Tibial artery (tissue), 4 donors: ENCODE data around the gene RBM20.
A peak's percentile ranks its signal among the peaks of the same experiment; 100 is the strongest.

Experiments used
- DNase-seq, 2 donors: peaks; one replicate each; pipeline ENCODE4 v3.0.0-alpha.2; 2019
- H3K27ac ChIP-seq, 2 donors: fragments of 200-600 bp; sonication (generic) in 1 of 2; 1 replicate in 1 of 2; 2 replicates in 1 of 2; pipeline ENCODE4 v1.5.1; 2018 to 2019; ENCODE audit warnings: mild to moderate bottlenecking in 1 of 2
- H3K27me3 ChIP-seq, 2 donors: fragments of 200-600 bp; sonication (generic) in 1 of 2; one replicate each; pipeline versions ENCODE4 v1.5.1 to v1.6.0; 2016 to 2019
- H3K36me3 ChIP-seq, 3 donors: fragments of 200-600 bp; sonication (generic) in 2 of 3; one replicate each; pipeline ENCODE4 v1.5.1; 2016 to 2019; ENCODE audit warnings: mild to moderate bottlenecking in 2 of 3
- H3K4me1 ChIP-seq, 4 donors: fragments of 200-600 bp; sonication (generic) in 2 of 4; 1 replicate in 3 of 4; 2 replicates in 1 of 4; pipeline ENCODE4 v1.5.1; 2016 to 2019
- H3K4me3 ChIP-seq, 2 donors: fragments of 200-600 bp; sonication (generic) in 1 of 2; 1 replicate in 1 of 2; 2 replicates in 1 of 2; pipeline ENCODE4 v1.5.1; 2018 to 2019; ENCODE audit warnings: mild to moderate bottlenecking in 2 of 2
- H3K9me3 ChIP-seq, 3 donors: fragments of 200-600 bp; sonication (generic) in 1 of 3; one replicate each; pipeline ENCODE4 v1.5.1; 2016 to 2019
- intact Hi-C: fragments of 100-400 bp; cut with DNase I; formaldehyde crosslinking; loops from one replicate; pipeline ENCODE4 v1.15.0; 2023; ENCODE audit warnings: low total_unique reads
- TF ChIP-seq, protein P1 (sequence below), 2 experiments: fragments of 200-600 bp in 1 of 2; fragments of 450-650 bp in 1 of 2; IDR thresholded peaks; one replicate each; pipeline ENCODE4 v1.5.1; 2017 to 2019; ENCODE audit warnings: antibody characterized with exemption in 2 of 2, mild to moderate bottlenecking in 1 of 2, moderate library complexity in 1 of 2

The RBM20 gene

GRCh38 chr10:110671788-110672579 lies 27.8 kb downstream of the RBM20 start:
- DNase-seq = peak; percentile 66 to 76
- TF ChIP-seq, protein P1, sequence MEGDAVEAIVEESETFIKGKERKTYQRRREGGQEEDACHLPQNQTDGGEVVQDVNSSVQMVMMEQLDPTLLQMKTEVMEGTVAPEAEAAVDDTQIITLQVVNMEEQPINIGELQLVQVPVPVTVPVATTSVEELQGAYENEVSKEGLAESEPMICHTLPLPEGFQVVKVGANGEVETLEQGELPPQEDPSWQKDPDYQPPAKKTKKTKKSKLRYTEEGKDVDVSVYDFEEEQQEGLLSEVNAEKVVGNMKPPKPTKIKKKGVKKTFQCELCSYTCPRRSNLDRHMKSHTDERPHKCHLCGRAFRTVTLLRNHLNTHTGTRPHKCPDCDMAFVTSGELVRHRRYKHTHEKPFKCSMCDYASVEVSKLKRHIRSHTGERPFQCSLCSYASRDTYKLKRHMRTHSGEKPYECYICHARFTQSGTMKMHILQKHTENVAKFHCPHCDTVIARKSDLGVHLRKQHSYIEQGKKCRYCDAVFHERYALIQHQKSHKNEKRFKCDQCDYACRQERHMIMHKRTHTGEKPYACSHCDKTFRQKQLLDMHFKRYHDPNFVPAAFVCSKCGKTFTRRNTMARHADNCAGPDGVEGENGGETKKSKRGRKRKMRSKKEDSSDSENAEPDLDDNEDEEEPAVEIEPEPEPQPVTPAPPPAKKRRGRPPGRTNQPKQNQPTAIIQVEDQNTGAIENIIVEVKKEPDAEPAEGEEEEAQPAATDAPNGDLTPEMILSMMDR (IDR thresholded peaks at IDR 0.05) = peak; percentile 92 to 97
- no peaks in the 10 kb centered on the region for H3K27me3 ChIP-seq
- H3K36me3 ChIP-seq = no peaks in the 10 kb centered on the region
- peak overlapping the region; percentile 34 to 55 for H3K27ac ChIP-seq
- peak overlapping the region; percentile 51 to 62 for H3K4me3 ChIP-seq
- H3K9me3 ChIP-seq = no peaks in the 10 kb centered on the region
- H3K4me1 ChIP-seq = peaks cover 0 to 17% (median 6%) of the 10 kb centered on the region in 4 donors
- intact Hi-C loops = loop anchor here (5.0 kb wide), 1 partner anchor 60 kb away; no protein-coding TSS in a partner anchor

- Histone ChIP-seq H3K27me3 (no peaks in the 10 kb centered on the region), H3K4me1 (peaks cover 0 to 16% (median 6%) of the 10 kb centered on the region in 4 donors), H3K4me3 (peak overlapping the region; percentile 51 to 62), H3K36me3 (no peaks in the 10 kb centered on the region), H3K27ac (peak overlapping the region; percentile 34 to 55), H3K9me3 (no peaks in the 10 kb centered on the region)
- peak in 1 of 2 donors; percentile 22 for DNase-seq
- intact Hi-C loops = loop anchor here (5.0 kb wide), 1 partner anchor 60 kb away; no protein-coding TSS in a partner anchor
- TF ChIP-seq, protein P1 (IDR thresholded peaks at IDR 0.05) = no peak
Observed at GRCh38 chr10:110672580-110672919, 28.4 kb downstream of the RBM20 start.

DNA sequence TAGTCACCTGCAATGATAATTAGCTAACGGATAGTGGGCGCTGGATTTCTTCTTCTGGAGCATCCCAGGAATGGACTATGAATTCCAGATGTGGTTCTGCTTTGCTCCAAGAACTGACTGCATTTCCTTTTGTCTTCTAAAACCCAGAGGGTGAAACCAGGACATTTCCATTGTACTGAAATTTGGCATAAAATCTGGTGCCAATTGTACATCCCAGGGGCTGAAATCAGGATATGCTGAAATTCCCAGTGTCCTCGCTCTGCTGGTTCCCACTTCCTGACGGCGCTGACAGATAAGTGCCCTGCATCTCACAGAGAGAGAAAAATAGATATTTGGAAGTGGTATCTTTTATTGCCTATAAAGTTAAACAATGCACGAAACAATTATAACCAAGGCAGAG lies 31.9 kb downstream of the RBM20 start:
- DNase-seq = no peak
- TF ChIP-seq, protein P1 (IDR thresholded peaks at IDR 0.05) = no peak
- Histone ChIP-seq H3K27ac (no peak overlapping the region), H3K27me3 (no peaks in the 10 kb centered on the region), H3K4me3 (no peak overlapping the region), H3K9me3 (no peaks in the 10 kb centered on the region), H3K4me1 (peaks cover 0 to 13% (median 6%) of the 10 kb centered on the region in 4 donors), H3K36me3 (no peaks in the 10 kb centered on the region)
- intact Hi-C loops = no loop called here

GRCh38 chr10:110679486-110680272 lies 35.5 kb downstream of the RBM20 start:
- TF ChIP-seq, protein P1 (IDR thresholded peaks at IDR 0.05) = no peak
- H3K27ac ChIP-seq = no peak overlapping the region
- H3K27me3 ChIP-seq = no peaks in the 10 kb centered on the region
- no peaks in the 10 kb centered on the region for H3K9me3 ChIP-seq
- no peaks in the 10 kb centered on the region for H3K4me1 ChIP-seq
- no peak overlapping the region for H3K4me3 ChIP-seq
- no peaks in the 10 kb centered on the region for H3K36me3 ChIP-seq
- intact Hi-C loops = no loop called here
- no peak for DNase-seq

- intact Hi-C loops = no loop called here
- TF ChIP-seq, protein P1 (IDR thresholded peaks at IDR 0.05) = no peak
- no peaks in the 10 kb centered on the region for H3K36me3 ChIP-seq
- DNase-seq = no peak
- no peaks in the 10 kb centered on the region for H3K4me1 ChIP-seq
- no peaks in the 10 kb centered on the region for H3K9me3 ChIP-seq
- no peak overlapping the region for H3K27ac ChIP-seq
- no peak overlapping the region for H3K4me3 ChIP-seq
- no peaks in the 10 kb centered on the region for H3K27me3 ChIP-seq
Observed at GRCh38 chr10:110680273-110681020, 36.3 kb downstream of the RBM20 start.
